Panc1 (cell line): ENCODE results near the gene IL1A. TPM values are rescaled to one million over a fixed set of nuclear protein-coding genes. Genes with fewer than 3 reads are reported as not detected.

Experiments used
- ATAC-seq: fragments of 200-7000 bp; cut with Tn5 transposase; 2 replicates; pipeline ENCODE4 v1.9.1; 2020; ENCODE audit warnings: mild to moderate bottlenecking, moderate library complexity
- BruUV-seq: library from RNA; stranded (reverse); fragments of 400-500 nt; replicated peaks from 2 replicates; lab custom pipeline; 2021; lab: Mats Ljungman, UMichigan
- CTCF ChIA-PET: fragments of 300-600 bp; sonication (Branson Sonifier 250); formaldehyde crosslinking; loops from one replicate; lab custom pipeline; 2022; ENCODE audit warnings: antibody characterized with exemption; lab: Charles Lee
- POLR2A ChIA-PET: fragments of 300-600 bp; sonication (Branson Sonifier 250); formaldehyde crosslinking; loops from one replicate; lab custom pipeline; 2022; ENCODE audit warnings: antibody characterized with exemption; lab: Charles Lee
- DNase-seq: peaks from one replicate; pipeline ENCODE4 v3.0.0-alpha.2; 2010; ENCODE audit warnings: low read depth, low spot score
- H3K27ac ChIP-seq: 2 replicates; pipeline ENCODE4 v1.5.1; 2011; ENCODE audit warnings: mild to moderate bottlenecking, low read length, inconsistent platforms
- H3K27me3 ChIP-seq: fragments of 200-500 bp; sonication (Bioruptor generic); 2 replicates; pipeline ENCODE4 v1.6.0; 2014; ENCODE audit warnings: low read length, inconsistent platforms; ENCODE audit not compliant: control insufficient read depth, insufficient read depth
- H3K36me3 ChIP-seq: fragments of 200-500 bp; sonication (Bioruptor generic); 2 replicates; pipeline ENCODE4 v1.5.1; 2014; ENCODE audit warnings: inconsistent platforms, mild to moderate bottlenecking, low read length, moderate library complexity; ENCODE audit not compliant: control insufficient read depth, insufficient read depth
- H3K4me1 ChIP-seq: 2 replicates; pipeline ENCODE4 v1.5.1; 2011; ENCODE audit warnings: inconsistent platforms, mild to moderate bottlenecking, low read length, moderate library complexity; ENCODE audit not compliant: control insufficient read depth, insufficient read depth
- H3K4me3 ChIP-seq, 2 experiments: 2 replicates each; pipeline ENCODE4 v1.5.1; 2011 to 2012; ENCODE audit warnings: low read depth in 2 of 2, low read length in 2 of 2, mild to moderate bottlenecking in 2 of 2, inconsistent platforms in 1 of 2, moderate library complexity in 1 of 2
- H3K9me3 ChIP-seq: fragments of 200-500 bp; sonication (Bioruptor generic); 2 replicates; pipeline ENCODE4 v1.5.1; 2014; ENCODE audit warnings: low read depth, mild to moderate bottlenecking, inconsistent platforms, low read length, moderate library complexity; ENCODE audit not compliant: control insufficient read depth, insufficient read depth
- POLR2AphosphoS5 ChIP-seq: IDR thresholded peaks from 2 replicates; pipeline ENCODE4 v1.6.1; 2012; ENCODE audit warnings: mild to moderate bottlenecking, low read depth, low read length, moderate library complexity
- SIN3A ChIP-seq: IDR thresholded peaks from 2 replicates; pipeline ENCODE4 v1.6.1; 2012; ENCODE audit warnings: low read depth, mild to moderate bottlenecking, low read length, moderate library complexity, borderline replicate concordance; ENCODE audit not compliant: insufficient read depth
- TCF7L2 ChIP-seq: IDR thresholded peaks from 2 replicates; pipeline ENCODE4 v1.6.1; 2011; ENCODE audit warnings: mild to moderate bottlenecking, low read depth, low read length, inconsistent platforms
- in situ Hi-C: cut with HindIII; loops from 2 replicates; pipeline ENCODE4 v1.10.0; 2016; ENCODE audit warnings: low sequenced_read_pairs, low pct_unique_long_range_greater_than_20kb
- intact Hi-C: fragments of 100-400 bp; cut with micrococcal nuclease; formaldehyde crosslinking; loops from one replicate; pipeline ENCODE4 v1.10.0; 2022; ENCODE audit not compliant: unreplicated experiment
- total RNA-seq: library from RNA; stranded (reverse); gene quantifications from one replicate; pipeline ENCODE4 v1.2.1, GENCODE V29; 2021; ENCODE audit not compliant: unreplicated experiment
- TF ChIP-seq, protein P1 (sequence below), 2 experiments: IDR thresholded peaks; 2 replicates each; pipeline ENCODE4 v1.6.1; 2011 to 2012; ENCODE audit warnings: low read depth in 2 of 2, control low read depth in 1 of 2, low read length in 1 of 2, mild to moderate bottlenecking in 1 of 2, moderate library complexity in 1 of 2; ENCODE audit not compliant: insufficient read depth in 1 of 2
- TF ChIP-seq, protein P2 (sequence below): fragments of 450-650 bp; IDR thresholded peaks from 2 replicates; pipeline ENCODE4 v1.5.1; 2017; ENCODE audit warnings: mild to moderate bottlenecking

IL1A gene
- total RNA-seq, 1 experiment from 2014 or later, result not detected

DNA sequence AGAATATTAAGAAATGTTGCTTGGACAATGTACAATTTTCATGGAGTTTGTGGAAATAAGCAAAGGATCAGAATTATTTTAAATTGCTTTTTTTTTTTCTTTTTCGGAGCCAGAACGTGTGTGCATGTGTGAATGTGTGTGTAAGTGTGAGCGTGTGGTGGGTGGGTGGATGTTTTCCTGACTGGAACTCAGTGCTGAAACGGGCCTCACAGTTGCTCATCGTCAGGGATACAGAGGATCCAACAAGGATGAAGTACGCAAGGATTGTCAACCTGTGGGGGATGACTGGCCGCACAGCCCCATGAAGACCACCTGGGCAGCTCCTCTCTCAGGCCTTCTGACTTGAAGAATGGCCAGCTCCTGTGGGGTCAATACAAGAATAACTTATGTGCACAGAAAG, 34.8 kb upstream of the IL1A start:
- H3K27me3 ChIP-seq, result no peaks in the 10 kb centered on the region
- H3K36me3 ChIP-seq, result no peaks in the 10 kb centered on the region
- CTCF ChIA-PET, result no interaction called here
- TF ChIP-seq SIN3A (no peak), TCF7L2 (no peak), POLR2AphosphoS5 (no peak)
- TF ChIP-seq, protein P1, sequence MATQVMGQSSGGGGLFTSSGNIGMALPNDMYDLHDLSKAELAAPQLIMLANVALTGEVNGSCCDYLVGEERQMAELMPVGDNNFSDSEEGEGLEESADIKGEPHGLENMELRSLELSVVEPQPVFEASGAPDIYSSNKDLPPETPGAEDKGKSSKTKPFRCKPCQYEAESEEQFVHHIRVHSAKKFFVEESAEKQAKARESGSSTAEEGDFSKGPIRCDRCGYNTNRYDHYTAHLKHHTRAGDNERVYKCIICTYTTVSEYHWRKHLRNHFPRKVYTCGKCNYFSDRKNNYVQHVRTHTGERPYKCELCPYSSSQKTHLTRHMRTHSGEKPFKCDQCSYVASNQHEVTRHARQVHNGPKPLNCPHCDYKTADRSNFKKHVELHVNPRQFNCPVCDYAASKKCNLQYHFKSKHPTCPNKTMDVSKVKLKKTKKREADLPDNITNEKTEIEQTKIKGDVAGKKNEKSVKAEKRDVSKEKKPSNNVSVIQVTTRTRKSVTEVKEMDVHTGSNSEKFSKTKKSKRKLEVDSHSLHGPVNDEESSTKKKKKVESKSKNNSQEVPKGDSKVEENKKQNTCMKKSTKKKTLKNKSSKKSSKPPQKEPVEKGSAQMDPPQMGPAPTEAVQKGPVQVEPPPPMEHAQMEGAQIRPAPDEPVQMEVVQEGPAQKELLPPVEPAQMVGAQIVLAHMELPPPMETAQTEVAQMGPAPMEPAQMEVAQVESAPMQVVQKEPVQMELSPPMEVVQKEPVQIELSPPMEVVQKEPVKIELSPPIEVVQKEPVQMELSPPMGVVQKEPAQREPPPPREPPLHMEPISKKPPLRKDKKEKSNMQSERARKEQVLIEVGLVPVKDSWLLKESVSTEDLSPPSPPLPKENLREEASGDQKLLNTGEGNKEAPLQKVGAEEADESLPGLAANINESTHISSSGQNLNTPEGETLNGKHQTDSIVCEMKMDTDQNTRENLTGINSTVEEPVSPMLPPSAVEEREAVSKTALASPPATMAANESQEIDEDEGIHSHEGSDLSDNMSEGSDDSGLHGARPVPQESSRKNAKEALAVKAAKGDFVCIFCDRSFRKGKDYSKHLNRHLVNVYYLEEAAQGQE (IDR thresholded peaks at IDR 0.05; ENCODE audit: insufficient read depth in 1 of 2, low read depth in 2 of 2, low read length in 1 of 2), result no peak
- TF ChIP-seq, protein P2, sequence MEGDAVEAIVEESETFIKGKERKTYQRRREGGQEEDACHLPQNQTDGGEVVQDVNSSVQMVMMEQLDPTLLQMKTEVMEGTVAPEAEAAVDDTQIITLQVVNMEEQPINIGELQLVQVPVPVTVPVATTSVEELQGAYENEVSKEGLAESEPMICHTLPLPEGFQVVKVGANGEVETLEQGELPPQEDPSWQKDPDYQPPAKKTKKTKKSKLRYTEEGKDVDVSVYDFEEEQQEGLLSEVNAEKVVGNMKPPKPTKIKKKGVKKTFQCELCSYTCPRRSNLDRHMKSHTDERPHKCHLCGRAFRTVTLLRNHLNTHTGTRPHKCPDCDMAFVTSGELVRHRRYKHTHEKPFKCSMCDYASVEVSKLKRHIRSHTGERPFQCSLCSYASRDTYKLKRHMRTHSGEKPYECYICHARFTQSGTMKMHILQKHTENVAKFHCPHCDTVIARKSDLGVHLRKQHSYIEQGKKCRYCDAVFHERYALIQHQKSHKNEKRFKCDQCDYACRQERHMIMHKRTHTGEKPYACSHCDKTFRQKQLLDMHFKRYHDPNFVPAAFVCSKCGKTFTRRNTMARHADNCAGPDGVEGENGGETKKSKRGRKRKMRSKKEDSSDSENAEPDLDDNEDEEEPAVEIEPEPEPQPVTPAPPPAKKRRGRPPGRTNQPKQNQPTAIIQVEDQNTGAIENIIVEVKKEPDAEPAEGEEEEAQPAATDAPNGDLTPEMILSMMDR, result no peak
- intact Hi-C loops (no loop called here), in situ Hi-C loops (no loop called here)
- POLR2A ChIA-PET, result interaction anchor here (0.6 to 0.7 kb wide), 2 partner anchors 63 to 89 kb away, joined by 3 to 7 read pairs; no protein-coding TSS in a partner anchor
- H3K27ac ChIP-seq, result no peak overlapping the region
- no TSS peak for BruUV-seq
- H3K9me3 ChIP-seq, result no peaks in the 10 kb centered on the region
- DNase-seq (no peak), ATAC-seq (no peak)
- H3K4me3 ChIP-seq, result no peak overlapping the region
- no peaks in the 10 kb centered on the region for H3K4me1 ChIP-seq

DNA sequence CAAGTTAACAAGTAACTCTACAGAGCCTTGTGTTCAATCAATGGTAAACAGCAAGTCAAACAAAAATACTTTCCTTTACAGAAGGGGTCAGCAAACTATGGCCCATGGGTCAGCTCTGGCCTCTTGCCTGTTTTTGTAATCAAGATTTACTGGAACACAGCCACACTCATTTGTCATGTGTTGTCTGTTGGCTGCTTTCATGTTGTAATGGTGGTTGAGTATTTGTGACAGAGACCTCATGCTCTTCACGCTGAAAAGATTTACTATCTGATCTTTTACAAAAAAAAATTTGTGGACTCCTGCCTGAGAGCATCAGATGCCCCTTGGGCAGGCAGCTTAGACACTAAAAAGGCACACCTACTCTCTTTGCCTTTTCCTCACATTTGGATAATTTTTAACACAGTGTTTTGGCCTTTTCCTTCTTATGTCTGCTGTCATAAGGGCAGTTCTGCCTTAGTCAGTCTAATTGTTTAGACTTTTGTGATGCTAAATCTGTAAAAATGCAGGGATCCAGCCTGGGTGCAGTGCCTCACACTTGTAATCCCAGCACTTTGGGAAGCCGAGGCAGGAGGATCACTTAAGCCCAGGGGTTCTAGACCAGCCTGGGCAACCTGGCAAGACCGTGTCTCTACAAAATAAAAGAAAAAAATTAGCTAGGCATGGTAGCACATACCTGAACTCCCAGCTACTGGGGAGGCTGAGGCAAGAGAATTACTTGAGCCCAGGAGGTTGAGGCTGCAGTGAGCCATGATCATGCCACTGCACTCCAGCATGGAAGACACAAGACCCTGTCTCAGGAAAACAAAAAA, 34.0 kb upstream of the IL1A start:
- DNase-seq, result no peak

More for the DNA sequence above, 34.0 kb upstream of the IL1A start:
- Histone ChIP-seq H3K9me3 (no peaks in the 10 kb centered on the region), H3K4me1 (no peaks in the 10 kb centered on the region), H3K4me3 (no peak overlapping the region), H3K36me3 (no peaks in the 10 kb centered on the region), H3K27me3 (no peaks in the 10 kb centered on the region), H3K27ac (no peak overlapping the region)
- BruUV-seq, result no TSS peak
- TF ChIP-seq POLR2AphosphoS5, result no peak
- TF ChIP-seq, protein P1 (IDR thresholded peaks at IDR 0.05; ENCODE audit: insufficient read depth in 1 of 2, low read depth in 2 of 2, low read length in 1 of 2), result no peak
- no peak for TF ChIP-seq TCF7L2
- no peak for TF ChIP-seq SIN3A
- TF ChIP-seq, protein P2, result no peak
- CTCF ChIA-PET, result interaction anchor here (0.6 kb wide), 1 partner anchor 69 kb away, joined by 3 read pairs; no protein-coding TSS in a partner anchor
- POLR2A ChIA-PET, result interaction anchor here (0.6 kb wide), 1 partner anchor 151 kb away, joined by 3 read pairs; no protein-coding TSS in a partner anchor
- intact Hi-C loops, result no loop called here
- in situ Hi-C loops, result no loop called here
- ATAC-seq, result no peak
